Upper lobe of left lung (tissue), 6 donors: ENCODE data around the gene LRTM1. TPM values are rescaled to one million over a fixed set of nuclear protein-coding genes. Genes with fewer than 3 reads are reported as not detected.

ENCODE experiments used
- ATAC-seq, 2 donors: fragments of 200-7000 bp; cut with Tn5 transposase; one replicate each; pipeline ENCODE4 v1.9.1; 2022; ENCODE audit warnings: mild to moderate bottlenecking in 2 of 2, moderate library complexity in 2 of 2; ENCODE audit not compliant: low FRiP score in 2 of 2
- DNase-seq, 2 donors: peaks; one replicate each; pipeline ENCODE4 v3.0.0-alpha.2; 2019 to 2020
- H3K27ac ChIP-seq, 4 donors: fragments of 200-600 bp; sonication (generic); one replicate each; pipeline ENCODE4 v1.5.1; 2016 to 2019
- H3K27me3 ChIP-seq, 4 donors: fragments of 200-600 bp; sonication (generic); one replicate each; pipeline ENCODE4 v1.5.1; 2017 to 2019
- H3K36me3 ChIP-seq, 4 donors: fragments of 200-600 bp; sonication (generic); one replicate each; pipeline ENCODE4 v1.5.1; 2016 to 2019
- H3K4me1 ChIP-seq, 4 donors: fragments of 200-600 bp; sonication (generic); one replicate each; pipeline ENCODE4 v1.5.1; 2018 to 2019
- H3K4me3 ChIP-seq, 4 donors: fragments of 200-600 bp; sonication (generic); one replicate each; pipeline ENCODE4 v1.5.1; 2017 to 2019; ENCODE audit warnings: mild to moderate bottlenecking in 2 of 4, moderate library complexity in 1 of 4
- H3K9me3 ChIP-seq, 4 donors: fragments of 200-600 bp; sonication (generic); one replicate each; pipeline ENCODE4 v1.5.1; 2018 to 2019
- CTCF ChIP-seq, 6 experiments: fragments of 450-650 bp in 4 of 6; fragments of 200-600 bp in 2 of 6; sonication (generic) in 2 of 6; IDR thresholded peaks; one replicate each; pipeline ENCODE4 v1.5.1; 2016 to 2019; ENCODE audit warnings: antibody characterized with exemption in 6 of 6
- EP300 ChIP-seq, 4 donors: sonication (generic); formaldehyde crosslinking; IDR thresholded peaks; one replicate each; pipeline ENCODE4 v1.5.1; 2017; ENCODE audit warnings: antibody characterized with exemption in 4 of 4, control low read depth in 2 of 4
- POLR2A ChIP-seq, 4 donors: fragments of 450-650 bp; IDR thresholded peaks; one replicate each; pipeline ENCODE4 v1.5.1; 2016 to 2017; ENCODE audit warnings: antibody characterized with exemption in 4 of 4, mild to moderate bottlenecking in 2 of 4
- POLR2AphosphoS5 ChIP-seq, 2 donors: sonication (generic); formaldehyde crosslinking; IDR thresholded peaks; one replicate each; pipeline ENCODE4 v1.5.1; 2017; ENCODE audit warnings: antibody characterized with exemption in 2 of 2
- WGBS, 2 donors: methylation state at CpG; one replicate each; pipeline ENCODE4 v1.1.5; 2017 to 2018; 5-methylcytosine and 5-hydroxymethylcytosine counted together
- total RNA-seq, 6 donors: library from RNA; depleted of rRNA in 4 of 6; stranded (reverse); fragments of >200 nt in 4 of 6; gene quantifications; one replicate each; pipeline versions ENCODE4 v1.1.0 to v1.2.1, GENCODE V29; 2016 to 2021
- donor health status: DM: no; HTN: no; CAD: no; lungs with moderate emphysema.
- donor health status: DM: no; HTN: yes; CAD: no; lungs with severe emphysema.

Gene LRTM1
- total RNA-seq, 6 donors from 2014 or later = not detected

- H3K36me3 ChIP-seq = no peaks in the 10 kb centered on the region
- ATAC-seq (no peak), DNase-seq (no peak)
- H3K4me1 ChIP-seq = no peaks in the 10 kb centered on the region
- no peaks in the 10 kb centered on the region for H3K9me3 ChIP-seq
- TF ChIP-seq CTCF (IDR thresholded peaks at IDR 0.05) = no peak
- no peak for TF ChIP-seq POLR2A (IDR thresholded peaks at IDR 0.05)
- H3K4me3 ChIP-seq = no peak overlapping the region
- WGBS, 2 donors = 75 to 79% methylated on average over 5 of the region's 5 CpGs
- H3K27ac ChIP-seq = no peak overlapping the region
- no peaks in the 10 kb centered on the region for H3K27me3 ChIP-seq
Measured at GRCh38 chr3:54876694-54877093, 51.2 kb downstream of the LRTM1 start.

GRCh38 chr3:54875596-54876268 is 52.1 kb downstream of the LRTM1 start:
- WGBS, 2 donors = 74 to 82% methylated on average over 8 of the region's 8 CpGs
- Histone ChIP-seq H3K4me3 (no peak overlapping the region), H3K27ac (no peak overlapping the region), H3K27me3 (no peaks in the 10 kb centered on the region), H3K36me3 (no peaks in the 10 kb centered on the region), H3K4me1 (no peaks in the 10 kb centered on the region), H3K9me3 (no peaks in the 10 kb centered on the region)
- ATAC-seq = no peak
- TF ChIP-seq CTCF (IDR thresholded peaks at IDR 0.05) = no peak
- TF ChIP-seq EP300 (IDR thresholded peaks at IDR 0.05) = no peak
- no peak for TF ChIP-seq POLR2AphosphoS5 (IDR thresholded peaks at IDR 0.05)
- TF ChIP-seq POLR2A (IDR thresholded peaks at IDR 0.05) = no peak
- no peak for DNase-seq

- Histone ChIP-seq H3K27me3 (no peaks in the 10 kb centered on the region), H3K4me1 (no peaks in the 10 kb centered on the region), H3K36me3 (no peaks in the 10 kb centered on the region), H3K9me3 (no peaks in the 10 kb centered on the region), H3K4me3 (no peak overlapping the region), H3K27ac (no peak overlapping the region)
- TF ChIP-seq EP300 (IDR thresholded peaks at IDR 0.05) = no peak
- TF ChIP-seq POLR2A (IDR thresholded peaks at IDR 0.05) = no peak
- TF ChIP-seq CTCF (IDR thresholded peaks at IDR 0.05) = no peak
- TF ChIP-seq POLR2AphosphoS5 (IDR thresholded peaks at IDR 0.05) = no peak
- WGBS, 2 donors = 75 to 91% methylated on average over 5 to 7 of the region's 7 CpGs
- DNase-seq = no peak
- ATAC-seq = no peak
Measured at GRCh38 chr3:54874816-54875556, 52.9 kb downstream of the LRTM1 start.

- H3K27ac ChIP-seq = no peak overlapping the region
- no peak overlapping the region for H3K4me3 ChIP-seq
- 74 to 82% methylated on average over 8 of the region's 8 CpGs for WGBS, 2 donors
- DNase-seq (no peak), ATAC-seq (no peak)
- H3K27me3 ChIP-seq = no peaks in the 10 kb centered on the region
- no peaks in the 10 kb centered on the region for H3K4me1 ChIP-seq
- TF ChIP-seq EP300 (IDR thresholded peaks at IDR 0.05) = no peak
- TF ChIP-seq POLR2AphosphoS5 (IDR thresholded peaks at IDR 0.05) = no peak
- TF ChIP-seq CTCF (IDR thresholded peaks at IDR 0.05) = no peak
- TF ChIP-seq POLR2A (IDR thresholded peaks at IDR 0.05) = no peak
- H3K9me3 ChIP-seq = no peaks in the 10 kb centered on the region
- no peaks in the 10 kb centered on the region for H3K36me3 ChIP-seq
Measured at GRCh38 chr3:54873059-54874010, 54.5 kb downstream of the LRTM1 start.
